ENCODE measurements around the gene WDR18.

- TF ChIP-seq CTCF (IDR thresholded peaks at IDR 0.05; ENCODE audit: low read length) (no peak), EZH2 (optimal IDR thresholded peaks at IDR 0.05; ENCODE audit: low read depth, low read length) (no peak), EZH2phosphoT487 (IDR thresholded peaks at IDR 0.05; ENCODE audit: low read length) (no peak)
Observed at GRCh38 chr19:990746-991145, 6.6 kb downstream of the WDR18 start.

Measured in MM.1S (cell line).